SK-N-SH (cell line): ENCODE measurements around the gene SMU1. TPM values are rescaled to one million over a fixed set of nuclear protein-coding genes. Genes with fewer than 3 reads are reported as not detected.

ENCODE experiments used
- CTCF ChIA-PET: fragments of 300-600, 350-600 bp; formaldehyde crosslinking; extraction: SDS; loops from one replicate; lab custom pipeline; 2021; lab: Yijun Ruan, JAX
- POLR2A ChIA-PET: fragments of 350-600 bp; sonication (Branson Sonifier 250); formaldehyde crosslinking; extraction: SDS; loops from one replicate; lab custom pipeline; 2020; ENCODE audit warnings: antibody characterized with exemption, inconsistent platforms; lab: Yijun Ruan, JAX
- DNase-seq: peaks from one replicate; pipeline ENCODE4 v3.0.0; 2012
- H2AFZ ChIP-seq: fragments of 200-600 bp; sonication (generic); 2 replicates; pipeline ENCODE4 v1.8.1; 2016; ENCODE audit warnings: antibody characterized with exemption, mild to moderate bottlenecking, low read depth
- H3F3A ChIP-seq: fragments of 200-600 bp; sonication (generic); replicated peaks from 2 replicates; pipeline ENCODE3; 2016; ENCODE audit warnings: antibody characterized with exemption, mild to moderate bottlenecking; ENCODE audit not compliant: insufficient read depth
- H3K27ac ChIP-seq, 2 experiments: fragments of 200-500 bp in 1 of 2; fragments of 200-600 bp in 1 of 2; sonication (Bioruptor generic) in 1 of 2; sonication (generic), shearing (Covaris generic) in 1 of 2; 2 replicates each; pipeline versions ENCODE4 v1.5.1 to v1.6.1; 2014 to 2016; ENCODE audit warnings: low read depth in 2 of 2, inconsistent platforms in 1 of 2, low read length in 1 of 2, mild to moderate bottlenecking in 1 of 2, mixed read lengths in 1 of 2
- H3K27me3 ChIP-seq: fragments of 200-600 bp; sonication (generic), shearing (Covaris generic); 2 replicates; pipeline ENCODE4 v1.6.1; 2016; ENCODE audit warnings: mixed run types; ENCODE audit not compliant: insufficient read depth
- H3K36me3 ChIP-seq, 2 experiments: fragments of 200-500 bp in 1 of 2; fragments of 200-600 bp in 1 of 2; sonication (Bioruptor generic) in 1 of 2; sonication (generic) in 1 of 2; replicated peaks in 1 of 2; 2 replicates each; pipeline versions ENCODE3 to v1.5.1; 2014 to 2016; ENCODE audit warnings: low read length in 1 of 2, mild to moderate bottlenecking in 1 of 2; ENCODE audit not compliant: insufficient read depth in 2 of 2, control insufficient read depth in 1 of 2
- H3K4me1 ChIP-seq, 2 experiments: fragments of 200-500 bp in 1 of 2; fragments of 200-600 bp in 1 of 2; sonication (Bioruptor generic) in 1 of 2; sonication (generic), shearing (Covaris generic) in 1 of 2; 2 replicates each; pipeline versions ENCODE4 v1.5.1 to v1.6.1; 2014 to 2016; ENCODE audit warnings: low read depth in 1 of 2, low read length in 1 of 2, mixed run types in 1 of 2; ENCODE audit not compliant: insufficient read depth in 2 of 2, control insufficient read depth in 1 of 2
- H3K4me2 ChIP-seq: fragments of 200-600 bp; sonication (generic), shearing (Covaris generic); 2 replicates; pipeline ENCODE4 v1.6.1; 2017; ENCODE audit warnings: mixed run types
- H3K4me3 ChIP-seq, 2 experiments: fragments of 200-500 bp in 1 of 2; fragments of 200-600 bp in 1 of 2; sonication (Bioruptor generic) in 1 of 2; sonication (generic), shearing (Covaris generic) in 1 of 2; 2 replicates each; pipeline versions ENCODE4 v1.5.1 to v1.8.1; 2014 to 2016; ENCODE audit warnings: low read depth in 2 of 2, inconsistent platforms in 1 of 2, low read length in 1 of 2, mild to moderate bottlenecking in 1 of 2, mixed read lengths in 1 of 2, moderate library complexity in 1 of 2
- H3K79me2 ChIP-seq: fragments of 200-600 bp; sonication (generic); 2 replicates; pipeline ENCODE4 v1.8.1; 2017; ENCODE audit warnings: mild to moderate bottlenecking; ENCODE audit not compliant: insufficient read depth
- H3K9ac ChIP-seq: fragments of 200-600 bp; sonication (generic); 2 replicates; pipeline ENCODE4 v1.6.1; 2017; ENCODE audit warnings: mixed run types
- H3K9me2 ChIP-seq: fragments of 200-600 bp; sonication (generic); 2 replicates; pipeline ENCODE4 v1.6.1; 2017; ENCODE audit warnings: mixed run types
- H3K9me3 ChIP-seq: fragments of 200-600 bp; sonication (generic); 2 replicates; pipeline ENCODE4 v1.6.1; 2017; ENCODE audit warnings: mixed run types, mild to moderate bottlenecking, moderate library complexity
- H4K20me1 ChIP-seq: fragments of 200-600 bp; sonication (generic); 2 replicates; pipeline ENCODE4 v1.6.1; 2017; ENCODE audit warnings: mild to moderate bottlenecking, mixed run types; ENCODE audit not compliant: insufficient read depth
- FOXJ3 ChIP-seq: sonication (generic); formaldehyde crosslinking; IDR thresholded peaks from 2 replicates; pipeline ENCODE4 v1.5.1; 2020; ENCODE audit warnings: mild to moderate bottlenecking, missing genetic modification reagents
- GABPA ChIP-seq: IDR thresholded peaks from 2 replicates; pipeline ENCODE4 v1.4.0; 2012; ENCODE audit warnings: low read depth, mild to moderate bottlenecking
- MEF2A ChIP-seq: IDR thresholded peaks from 2 replicates; pipeline ENCODE4 v1.4.0; 2012; ENCODE audit warnings: low read depth, borderline replicate concordance
- RFX5 ChIP-seq: IDR thresholded peaks from 2 replicates; pipeline ENCODE4 v1.6.1; 2012; ENCODE audit warnings: mild to moderate bottlenecking, improper control_type of control experiment, low read length
- WGBS: methylation state at CpG from one replicate; pipeline ENCODE4 v1.1.6; 2017; ENCODE audit warnings: low lambda C conversion rate; 5-methylcytosine and 5-hydroxymethylcytosine counted together
- polyA plus RNA-seq, 3 experiments: library from polyadenylated mRNA; depleted of rRNA; stranded (reverse); fragments of >200 nt; gene quantifications; 2 replicates each; pipeline ENCODE4 v1.2.3, GENCODE V29; 2012
- TF ChIP-seq, protein P1 (sequence below): IDR thresholded peaks from 2 replicates; pipeline ENCODE4 v1.4.0; 2012; ENCODE audit warnings: low read depth, borderline replicate concordance
- TF ChIP-seq, protein P2 (sequence below): IDR thresholded peaks from 2 replicates; pipeline ENCODE4 v1.4.0; 2012; ENCODE audit warnings: low read depth, borderline replicate concordance
- TF ChIP-seq, protein P3 (sequence below): fragments of 150-350 bp; IDR thresholded peaks from 2 replicates; pipeline ENCODE4 v1.6.1; 2016; ENCODE audit warnings: mild to moderate bottlenecking, low read depth, low read length
- TF ChIP-seq, protein P4 (sequence below): IDR thresholded peaks from 2 replicates; pipeline ENCODE4 v1.6.1; 2012; ENCODE audit warnings: mild to moderate bottlenecking, low read depth, low read length, moderate library complexity

The SMU1 gene
- polyA plus RNA-seq, 1 of the 3 experiments (the other 2 are of a cell fraction), result 9.8 TPM

DNA sequence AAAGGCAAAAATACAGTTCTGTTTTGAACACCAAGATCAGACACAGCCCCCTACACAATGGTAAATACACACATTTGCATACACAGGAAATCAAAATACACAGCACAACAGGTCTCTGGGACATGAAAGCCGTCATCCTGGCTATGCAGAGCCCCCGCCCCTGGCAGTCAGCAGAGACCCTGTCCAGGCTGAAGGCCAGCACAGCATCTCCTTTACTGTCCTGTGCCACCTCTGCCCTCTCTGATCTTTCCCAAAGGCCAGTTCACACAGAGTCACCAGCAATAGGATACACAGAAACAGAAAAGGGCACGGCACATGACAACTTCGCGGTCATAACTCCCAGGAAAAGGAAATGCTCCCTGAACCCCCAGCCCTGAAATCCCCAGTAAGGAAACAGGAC lies 34.2 kb upstream of the SMU1 start:
- Histone ChIP-seq H3K27ac (no peak overlapping the region), H3K9me2 (no peaks in the 10 kb centered on the region), H4K20me1 (no peaks in the 10 kb centered on the region), H2AFZ (no peak overlapping the region), H3F3A (peaks cover 14% of the 10 kb centered on the region), H3K79me2 (no peaks in the 10 kb centered on the region), H3K27me3 (no peaks in the 10 kb centered on the region), H3K4me1 (peaks cover 17 to 22% of the 10 kb centered on the region in 2 experiments; a peak in 3 of 4 replicates), H3K4me3 (no peak overlapping the region), H3K9ac (no peak overlapping the region), H3K36me3 (peaks cover 12 to 26% of the 10 kb centered on the region in 2 experiments), H3K4me2 (no peak overlapping the region), H3K9me3 (no peaks in the 10 kb centered on the region)
- CTCF ChIA-PET, result no interaction called here
- POLR2A ChIA-PET, result no interaction called here
- DNase-seq, result no peak
- 100% methylated on average over 5 of the region's 5 CpGs for WGBS
- TF ChIP-seq GABPA, result no peak
- TF ChIP-seq, protein P1, sequence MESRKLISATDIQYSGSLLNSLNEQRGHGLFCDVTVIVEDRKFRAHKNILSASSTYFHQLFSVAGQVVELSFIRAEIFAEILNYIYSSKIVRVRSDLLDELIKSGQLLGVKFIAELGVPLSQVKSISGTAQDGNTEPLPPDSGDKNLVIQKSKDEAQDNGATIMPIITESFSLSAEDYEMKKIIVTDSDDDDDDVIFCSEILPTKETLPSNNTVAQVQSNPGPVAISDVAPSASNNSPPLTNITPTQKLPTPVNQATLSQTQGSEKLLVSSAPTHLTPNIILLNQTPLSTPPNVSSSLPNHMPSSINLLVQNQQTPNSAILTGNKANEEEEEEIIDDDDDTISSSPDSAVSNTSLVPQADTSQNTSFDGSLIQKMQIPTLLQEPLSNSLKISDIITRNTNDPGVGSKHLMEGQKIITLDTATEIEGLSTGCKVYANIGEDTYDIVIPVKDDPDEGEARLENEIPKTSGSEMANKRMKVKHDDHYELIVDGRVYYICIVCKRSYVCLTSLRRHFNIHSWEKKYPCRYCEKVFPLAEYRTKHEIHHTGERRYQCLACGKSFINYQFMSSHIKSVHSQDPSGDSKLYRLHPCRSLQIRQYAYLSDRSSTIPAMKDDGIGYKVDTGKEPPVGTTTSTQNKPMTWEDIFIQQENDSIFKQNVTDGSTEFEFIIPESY, result no peak
- TF ChIP-seq, protein P2, sequence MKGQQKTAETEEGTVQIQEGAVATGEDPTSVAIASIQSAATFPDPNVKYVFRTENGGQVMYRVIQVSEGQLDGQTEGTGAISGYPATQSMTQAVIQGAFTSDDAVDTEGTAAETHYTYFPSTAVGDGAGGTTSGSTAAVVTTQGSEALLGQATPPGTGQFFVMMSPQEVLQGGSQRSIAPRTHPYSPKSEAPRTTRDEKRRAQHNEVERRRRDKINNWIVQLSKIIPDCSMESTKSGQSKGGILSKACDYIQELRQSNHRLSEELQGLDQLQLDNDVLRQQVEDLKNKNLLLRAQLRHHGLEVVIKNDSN, result no peak
- TF ChIP-seq FOXJ3 (CRISPR knock-in tag), result no peak
- TF ChIP-seq, protein P3, sequence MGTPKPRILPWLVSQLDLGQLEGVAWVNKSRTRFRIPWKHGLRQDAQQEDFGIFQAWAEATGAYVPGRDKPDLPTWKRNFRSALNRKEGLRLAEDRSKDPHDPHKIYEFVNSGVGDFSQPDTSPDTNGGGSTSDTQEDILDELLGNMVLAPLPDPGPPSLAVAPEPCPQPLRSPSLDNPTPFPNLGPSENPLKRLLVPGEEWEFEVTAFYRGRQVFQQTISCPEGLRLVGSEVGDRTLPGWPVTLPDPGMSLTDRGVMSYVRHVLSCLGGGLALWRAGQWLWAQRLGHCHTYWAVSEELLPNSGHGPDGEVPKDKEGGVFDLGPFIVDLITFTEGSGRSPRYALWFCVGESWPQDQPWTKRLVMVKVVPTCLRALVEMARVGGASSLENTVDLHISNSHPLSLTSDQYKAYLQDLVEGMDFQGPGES, result no peak
- no peak for TF ChIP-seq MEF2A
- TF ChIP-seq, protein P4, sequence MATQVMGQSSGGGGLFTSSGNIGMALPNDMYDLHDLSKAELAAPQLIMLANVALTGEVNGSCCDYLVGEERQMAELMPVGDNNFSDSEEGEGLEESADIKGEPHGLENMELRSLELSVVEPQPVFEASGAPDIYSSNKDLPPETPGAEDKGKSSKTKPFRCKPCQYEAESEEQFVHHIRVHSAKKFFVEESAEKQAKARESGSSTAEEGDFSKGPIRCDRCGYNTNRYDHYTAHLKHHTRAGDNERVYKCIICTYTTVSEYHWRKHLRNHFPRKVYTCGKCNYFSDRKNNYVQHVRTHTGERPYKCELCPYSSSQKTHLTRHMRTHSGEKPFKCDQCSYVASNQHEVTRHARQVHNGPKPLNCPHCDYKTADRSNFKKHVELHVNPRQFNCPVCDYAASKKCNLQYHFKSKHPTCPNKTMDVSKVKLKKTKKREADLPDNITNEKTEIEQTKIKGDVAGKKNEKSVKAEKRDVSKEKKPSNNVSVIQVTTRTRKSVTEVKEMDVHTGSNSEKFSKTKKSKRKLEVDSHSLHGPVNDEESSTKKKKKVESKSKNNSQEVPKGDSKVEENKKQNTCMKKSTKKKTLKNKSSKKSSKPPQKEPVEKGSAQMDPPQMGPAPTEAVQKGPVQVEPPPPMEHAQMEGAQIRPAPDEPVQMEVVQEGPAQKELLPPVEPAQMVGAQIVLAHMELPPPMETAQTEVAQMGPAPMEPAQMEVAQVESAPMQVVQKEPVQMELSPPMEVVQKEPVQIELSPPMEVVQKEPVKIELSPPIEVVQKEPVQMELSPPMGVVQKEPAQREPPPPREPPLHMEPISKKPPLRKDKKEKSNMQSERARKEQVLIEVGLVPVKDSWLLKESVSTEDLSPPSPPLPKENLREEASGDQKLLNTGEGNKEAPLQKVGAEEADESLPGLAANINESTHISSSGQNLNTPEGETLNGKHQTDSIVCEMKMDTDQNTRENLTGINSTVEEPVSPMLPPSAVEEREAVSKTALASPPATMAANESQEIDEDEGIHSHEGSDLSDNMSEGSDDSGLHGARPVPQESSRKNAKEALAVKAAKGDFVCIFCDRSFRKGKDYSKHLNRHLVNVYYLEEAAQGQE, result no peak
- TF ChIP-seq RFX5, result no peak
